ENCODE data around the gene KDM6A.

DNA sequence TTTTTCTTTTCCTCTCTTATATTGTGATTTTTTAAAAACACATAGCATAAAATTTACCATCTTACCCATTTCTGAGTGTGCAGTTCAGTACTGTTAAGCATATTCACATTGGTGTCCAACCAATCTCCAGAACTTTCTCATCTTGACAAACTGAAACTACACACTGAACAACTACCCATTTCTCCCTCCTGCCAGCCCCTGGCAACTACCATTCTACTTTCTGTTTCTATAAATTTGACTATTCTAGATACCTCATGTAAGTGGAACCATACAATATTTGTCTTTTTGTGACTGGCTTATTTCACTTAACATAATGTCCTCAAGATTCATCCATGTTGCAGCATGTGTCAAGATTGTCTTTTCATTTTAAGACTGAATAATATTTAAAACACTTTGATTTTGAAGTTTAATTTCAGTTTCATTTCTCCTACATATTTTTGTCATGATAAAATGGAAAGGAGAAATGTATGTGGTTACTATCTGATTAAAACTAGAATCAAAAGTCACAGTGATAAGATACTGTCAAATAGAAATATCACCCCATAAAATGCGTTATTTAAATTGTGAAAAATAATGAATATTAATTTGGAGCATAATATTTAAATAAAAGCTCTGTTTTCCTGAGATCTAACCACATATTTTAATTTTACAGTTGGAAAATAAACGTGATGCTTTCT, 204.9 kb downstream of the KDM6A start:
- no peak for TF ChIP-seq POLR2A (IDR thresholded peaks at IDR 0.05)
- TF ChIP-seq, protein P1, sequence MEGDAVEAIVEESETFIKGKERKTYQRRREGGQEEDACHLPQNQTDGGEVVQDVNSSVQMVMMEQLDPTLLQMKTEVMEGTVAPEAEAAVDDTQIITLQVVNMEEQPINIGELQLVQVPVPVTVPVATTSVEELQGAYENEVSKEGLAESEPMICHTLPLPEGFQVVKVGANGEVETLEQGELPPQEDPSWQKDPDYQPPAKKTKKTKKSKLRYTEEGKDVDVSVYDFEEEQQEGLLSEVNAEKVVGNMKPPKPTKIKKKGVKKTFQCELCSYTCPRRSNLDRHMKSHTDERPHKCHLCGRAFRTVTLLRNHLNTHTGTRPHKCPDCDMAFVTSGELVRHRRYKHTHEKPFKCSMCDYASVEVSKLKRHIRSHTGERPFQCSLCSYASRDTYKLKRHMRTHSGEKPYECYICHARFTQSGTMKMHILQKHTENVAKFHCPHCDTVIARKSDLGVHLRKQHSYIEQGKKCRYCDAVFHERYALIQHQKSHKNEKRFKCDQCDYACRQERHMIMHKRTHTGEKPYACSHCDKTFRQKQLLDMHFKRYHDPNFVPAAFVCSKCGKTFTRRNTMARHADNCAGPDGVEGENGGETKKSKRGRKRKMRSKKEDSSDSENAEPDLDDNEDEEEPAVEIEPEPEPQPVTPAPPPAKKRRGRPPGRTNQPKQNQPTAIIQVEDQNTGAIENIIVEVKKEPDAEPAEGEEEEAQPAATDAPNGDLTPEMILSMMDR (IDR thresholded peaks at IDR 0.05): no peak

Data from esophagus squamous epithelium (tissue), 4 donors.